Measurements from ENCODE around the gene MZF1.

- TF ChIP-seq CTCF (IDR thresholded peaks at IDR 0.05) (no peak), POLR2A (IDR thresholded peaks at IDR 0.05) (no peak)
Observed at GRCh38 chr19:58560007-58560887, 12.9 kb downstream of the MZF1 start.

Data from adrenal gland (tissue), 5 donors.